Neutrophil (primary cell): ENCODE results near the gene PCK1.
A peak's percentile ranks its signal among the peaks of the same experiment; 100 is the strongest.

Experiments
- H3K27ac ChIP-seq: fragments of 200-600 bp; sonication (generic); 2 replicates; pipeline ENCODE4 v1.5.1; 2016; ENCODE audit warnings: mild to moderate bottlenecking, moderate library complexity
- H3K27me3 ChIP-seq: fragments of 200-600 bp; sonication (generic); 2 replicates; pipeline ENCODE4 v1.6.0; 2016; ENCODE audit warnings: mild to moderate bottlenecking
- H3K36me3 ChIP-seq: fragments of 200-600 bp; sonication (generic); 2 replicates; pipeline ENCODE4 v1.5.1; 2017
- H3K4me1 ChIP-seq, 2 experiments: fragments of 200-600 bp in 1 of 2; sonication (generic) in 1 of 2; 1 replicate in 1 of 2; 2 replicates in 1 of 2; pipeline versions ENCODE4 v1.5.1 to v1.6.1; 2013 to 2016; ENCODE audit warnings: low read depth in 1 of 2, low read length in 1 of 2, mild to moderate bottlenecking in 1 of 2, moderate library complexity in 1 of 2; ENCODE audit not compliant: control insufficient read depth in 1 of 2, insufficient read depth in 1 of 2
- H3K4me3 ChIP-seq, 2 experiments: fragments of 200-600 bp in 1 of 2; sonication (generic) in 1 of 2; 1 replicate in 1 of 2; 2 replicates in 1 of 2; pipeline ENCODE4 v1.5.1; 2013 to 2016; ENCODE audit warnings: low read depth in 1 of 2, low read length in 1 of 2, mild to moderate bottlenecking in 1 of 2, moderate library complexity in 1 of 2
- H3K9me3 ChIP-seq: fragments of 200-600 bp; sonication (generic); 2 replicates; pipeline ENCODE4 v1.5.1; 2016
- TF ChIP-seq, protein P1 (sequence below): fragments of 200-600 bp; sonication (generic); IDR thresholded peaks from 2 replicates; pipeline ENCODE4 v1.5.1; 2016; ENCODE audit warnings: antibody characterized with exemption

The PCK1 gene

DNA sequence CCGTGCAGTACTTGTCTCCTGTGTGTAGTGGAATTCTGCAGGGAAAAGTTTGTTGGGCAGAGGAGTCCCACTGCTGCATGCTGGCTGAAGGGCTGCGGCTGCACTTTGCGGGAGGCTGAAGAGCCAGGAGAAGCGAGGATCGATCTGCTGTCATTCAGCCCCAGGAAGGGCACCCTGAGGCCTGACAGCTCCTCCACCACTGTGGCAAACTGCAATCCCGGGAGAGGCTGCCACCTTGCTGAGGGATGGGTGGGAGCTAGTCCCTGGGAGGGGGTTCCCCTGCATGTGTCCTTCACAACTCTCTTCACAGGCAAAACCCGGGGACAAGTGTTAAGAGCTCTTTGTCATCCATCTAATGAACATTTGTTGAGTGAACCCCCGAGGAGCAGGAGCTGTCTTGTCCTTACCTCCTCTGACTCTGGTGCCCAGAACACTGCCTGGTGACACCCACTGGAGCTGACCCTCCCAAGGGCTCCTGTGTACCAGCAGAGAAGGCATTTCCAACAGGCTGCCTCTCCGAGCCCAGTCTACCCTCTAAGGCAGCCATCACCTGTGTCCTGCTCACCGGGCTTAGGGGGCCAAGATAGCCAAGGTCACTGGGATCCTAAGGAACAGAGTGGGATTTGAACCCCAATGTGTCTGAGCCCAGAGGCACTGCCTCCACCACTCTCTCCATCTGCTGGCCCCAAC lies 17.7 kb downstream of the PCK1 start:
- Histone ChIP-seq H3K4me3 (no peak overlapping the region), H3K4me1 (peaks cover 22% of the 10 kb centered on the region in 2 experiments), H3K36me3 (no peaks in the 10 kb centered on the region), H3K9me3 (no peaks in the 10 kb centered on the region), H3K27me3 (peaks cover 85% of the 10 kb centered on the region), H3K27ac (no peak overlapping the region)
- TF ChIP-seq, protein P1, sequence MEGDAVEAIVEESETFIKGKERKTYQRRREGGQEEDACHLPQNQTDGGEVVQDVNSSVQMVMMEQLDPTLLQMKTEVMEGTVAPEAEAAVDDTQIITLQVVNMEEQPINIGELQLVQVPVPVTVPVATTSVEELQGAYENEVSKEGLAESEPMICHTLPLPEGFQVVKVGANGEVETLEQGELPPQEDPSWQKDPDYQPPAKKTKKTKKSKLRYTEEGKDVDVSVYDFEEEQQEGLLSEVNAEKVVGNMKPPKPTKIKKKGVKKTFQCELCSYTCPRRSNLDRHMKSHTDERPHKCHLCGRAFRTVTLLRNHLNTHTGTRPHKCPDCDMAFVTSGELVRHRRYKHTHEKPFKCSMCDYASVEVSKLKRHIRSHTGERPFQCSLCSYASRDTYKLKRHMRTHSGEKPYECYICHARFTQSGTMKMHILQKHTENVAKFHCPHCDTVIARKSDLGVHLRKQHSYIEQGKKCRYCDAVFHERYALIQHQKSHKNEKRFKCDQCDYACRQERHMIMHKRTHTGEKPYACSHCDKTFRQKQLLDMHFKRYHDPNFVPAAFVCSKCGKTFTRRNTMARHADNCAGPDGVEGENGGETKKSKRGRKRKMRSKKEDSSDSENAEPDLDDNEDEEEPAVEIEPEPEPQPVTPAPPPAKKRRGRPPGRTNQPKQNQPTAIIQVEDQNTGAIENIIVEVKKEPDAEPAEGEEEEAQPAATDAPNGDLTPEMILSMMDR, result no peak

DNA sequence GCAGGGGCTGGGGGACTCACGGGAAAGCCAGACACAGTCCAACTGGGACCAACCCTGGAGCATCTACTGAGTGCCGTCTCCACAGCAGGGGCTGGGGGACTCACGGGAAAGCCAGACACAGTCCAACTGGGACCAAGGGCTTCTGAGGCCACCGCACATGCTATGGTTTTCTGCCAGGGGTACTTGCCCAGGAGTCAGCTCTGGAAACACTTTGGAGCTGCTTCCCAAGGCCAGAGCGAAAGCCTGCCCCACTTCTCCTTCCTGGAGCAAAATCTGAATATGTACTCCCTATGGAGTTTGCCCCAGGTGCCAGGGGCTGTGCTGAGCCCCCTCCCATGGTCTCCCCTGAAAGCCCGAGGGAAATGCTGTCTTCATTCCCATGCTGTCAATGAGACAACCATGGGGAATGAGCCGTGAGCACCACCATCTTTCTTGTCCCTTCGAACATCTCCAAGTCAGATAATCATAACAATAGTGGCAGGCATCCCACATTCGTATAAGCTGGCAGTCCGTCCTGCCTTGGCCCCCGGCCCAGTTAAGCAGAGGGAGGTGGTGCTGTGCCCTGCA lies 18.5 kb downstream of the PCK1 start:
- Histone ChIP-seq H3K9me3 (no peaks in the 10 kb centered on the region), H3K36me3 (no peaks in the 10 kb centered on the region), H3K4me1 (peaks cover 22% of the 10 kb centered on the region in 2 experiments), H3K27ac (no peak overlapping the region), H3K4me3 (no peak overlapping the region), H3K27me3 (peaks cover 85% of the 10 kb centered on the region)
- TF ChIP-seq, protein P1, result no peak

GRCh38 chr20:57579898-57580447 lies 19.1 kb downstream of the PCK1 start:
- H3K4me3 ChIP-seq, result no peak overlapping the region
- H3K4me1 ChIP-seq, result peaks cover 22% of the 10 kb centered on the region in 2 experiments
- H3K27me3 ChIP-seq, result peaks cover 85% of the 10 kb centered on the region
- H3K36me3 ChIP-seq, result no peaks in the 10 kb centered on the region
- no peak overlapping the region for H3K27ac ChIP-seq
- TF ChIP-seq, protein P1, result no peak
- no peaks in the 10 kb centered on the region for H3K9me3 ChIP-seq

DNA sequence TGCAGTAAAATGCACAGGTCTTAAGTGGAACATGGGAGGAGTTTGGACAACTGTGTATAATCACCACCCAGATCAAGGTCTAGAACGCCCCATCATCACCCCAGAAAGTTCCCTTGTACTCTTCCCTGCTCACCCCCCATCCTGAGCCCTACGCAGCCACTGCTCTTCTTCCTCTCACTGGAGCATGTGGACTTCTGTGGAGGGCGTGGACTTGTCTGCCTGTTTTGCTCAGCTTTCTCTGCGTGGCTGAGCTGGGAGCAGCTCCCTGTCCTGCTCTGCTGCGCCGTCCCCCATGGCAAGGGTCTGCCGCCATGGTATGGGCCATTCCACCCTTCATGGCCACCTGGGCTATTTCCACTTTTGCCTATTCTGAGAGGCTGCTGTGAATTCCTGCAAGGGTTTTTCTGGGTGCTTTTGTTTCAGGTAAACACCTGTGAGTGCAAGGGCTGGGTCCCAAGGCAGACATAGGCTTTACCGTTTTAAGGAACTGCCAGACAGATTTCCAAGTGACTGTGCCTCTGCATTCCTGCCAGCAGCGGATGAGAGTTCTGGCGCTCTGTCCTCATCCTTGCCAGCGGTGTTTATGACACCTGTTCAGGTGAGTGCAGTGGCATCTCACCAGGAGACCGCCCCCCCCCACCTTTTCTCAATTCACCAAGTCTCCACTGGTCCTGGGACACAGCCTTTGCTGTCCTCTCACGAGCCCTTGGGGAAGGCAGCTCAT lies 19.7 kb downstream of the PCK1 start:
- peaks cover 85% of the 10 kb centered on the region for H3K27me3 ChIP-seq
- H3K36me3 ChIP-seq, result no peaks in the 10 kb centered on the region
- H3K4me1 ChIP-seq, result peaks cover 22% of the 10 kb centered on the region in 2 experiments
- TF ChIP-seq, protein P1, result no peak
- no peak overlapping the region for H3K4me3 ChIP-seq
- no peaks in the 10 kb centered on the region for H3K9me3 ChIP-seq
- H3K27ac ChIP-seq, result no peak overlapping the region

DNA sequence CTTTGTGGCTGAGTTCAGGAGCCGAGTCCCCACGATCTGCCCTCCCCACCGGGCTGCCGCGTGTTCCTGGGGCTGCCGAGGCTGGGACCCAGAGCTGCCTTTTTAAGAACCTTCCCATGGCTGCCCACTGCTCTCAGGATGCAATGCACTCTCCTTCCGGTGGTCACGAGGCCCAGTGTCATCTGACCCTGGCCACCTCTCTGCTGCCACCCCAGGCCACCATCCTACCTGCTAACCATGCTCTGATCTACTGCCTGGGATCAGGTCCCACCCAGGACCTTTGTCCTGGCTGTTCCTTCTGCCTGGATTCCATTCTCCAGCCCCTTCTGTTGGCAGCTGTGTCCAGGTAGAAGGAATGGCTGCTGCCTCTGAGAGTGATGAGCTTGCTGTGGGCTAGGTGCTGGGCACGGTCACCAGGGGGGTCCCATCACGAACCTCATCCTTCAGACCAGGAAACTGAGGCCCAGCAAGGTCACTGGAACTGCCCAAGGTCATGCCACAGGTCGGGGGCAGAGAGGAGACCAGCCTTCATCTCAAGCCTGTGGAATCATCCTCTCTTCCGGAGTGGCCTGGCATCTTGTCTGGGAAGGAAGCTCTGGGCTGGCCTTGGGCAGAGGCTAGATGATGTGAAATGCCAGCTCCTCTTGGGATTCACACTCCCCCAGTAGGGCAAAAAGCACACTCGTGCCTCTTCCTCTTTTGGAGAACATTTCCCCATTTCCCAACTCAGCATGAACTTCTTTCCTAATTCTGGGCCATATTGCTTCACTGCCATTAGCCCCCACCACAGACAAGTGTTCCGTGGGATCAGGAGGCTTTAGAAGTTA lies 20.5 kb downstream of the PCK1 start:
- peaks cover 85% of the 10 kb centered on the region for H3K27me3 ChIP-seq
- TF ChIP-seq, protein P1, result no peak

More for the DNA sequence above, 20.5 kb downstream of the PCK1 start:
- Histone ChIP-seq H3K9me3 (no peaks in the 10 kb centered on the region), H3K27ac (peak overlapping the region; percentile 39), H3K36me3 (no peaks in the 10 kb centered on the region), H3K4me1 (peaks cover 22% of the 10 kb centered on the region in 2 experiments), H3K4me3 (peak overlapping the region in 1 of 2 experiments; percentile 13)
